A673 (cell line): ENCODE measurements around the gene GPBP1.

Experiments
- EZH2 ChIP-seq: fragments of 200-600 bp; sonication (generic); IDR thresholded peaks from 2 replicates; pipeline ENCODE4 v1.6.1; 2017; ENCODE audit warnings: borderline replicate concordance, low read depth, mild to moderate bottlenecking, mixed read lengths, antibody characterized with exemption, low read length; ENCODE audit not compliant: poor library complexity, severe bottlenecking
- TF ChIP-seq, protein P1 (sequence below): fragments of 300-800, 200-600 bp; sonication (generic); conservative IDR thresholded peaks from 2 replicates; pipeline ENCODE4 v1.5.1; 2017; ENCODE audit warnings: low read depth, mild to moderate bottlenecking, antibody characterized with exemption, low read length, moderate library complexity, mixed read lengths

DNA sequence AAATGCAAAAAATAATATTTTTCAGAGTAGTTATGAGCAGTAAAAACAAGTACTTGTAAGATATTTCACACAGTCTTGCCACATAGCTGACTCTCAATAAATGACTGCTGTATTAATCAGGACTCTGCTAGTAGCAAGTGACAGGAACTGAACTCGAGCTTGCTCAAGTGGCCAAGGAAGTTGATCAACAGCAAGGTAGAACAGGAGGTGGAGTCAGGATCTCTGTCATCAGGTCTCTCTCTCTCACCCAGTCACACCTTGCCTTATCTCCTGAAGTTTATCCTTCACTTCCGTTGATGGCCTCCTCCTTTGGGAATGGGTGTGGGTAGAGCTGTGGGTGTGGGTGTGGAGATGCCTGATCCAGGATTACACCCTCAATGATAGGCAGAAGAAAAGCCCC is 107.0 kb downstream of the GPBP1 start:
- TF ChIP-seq, protein P1, sequence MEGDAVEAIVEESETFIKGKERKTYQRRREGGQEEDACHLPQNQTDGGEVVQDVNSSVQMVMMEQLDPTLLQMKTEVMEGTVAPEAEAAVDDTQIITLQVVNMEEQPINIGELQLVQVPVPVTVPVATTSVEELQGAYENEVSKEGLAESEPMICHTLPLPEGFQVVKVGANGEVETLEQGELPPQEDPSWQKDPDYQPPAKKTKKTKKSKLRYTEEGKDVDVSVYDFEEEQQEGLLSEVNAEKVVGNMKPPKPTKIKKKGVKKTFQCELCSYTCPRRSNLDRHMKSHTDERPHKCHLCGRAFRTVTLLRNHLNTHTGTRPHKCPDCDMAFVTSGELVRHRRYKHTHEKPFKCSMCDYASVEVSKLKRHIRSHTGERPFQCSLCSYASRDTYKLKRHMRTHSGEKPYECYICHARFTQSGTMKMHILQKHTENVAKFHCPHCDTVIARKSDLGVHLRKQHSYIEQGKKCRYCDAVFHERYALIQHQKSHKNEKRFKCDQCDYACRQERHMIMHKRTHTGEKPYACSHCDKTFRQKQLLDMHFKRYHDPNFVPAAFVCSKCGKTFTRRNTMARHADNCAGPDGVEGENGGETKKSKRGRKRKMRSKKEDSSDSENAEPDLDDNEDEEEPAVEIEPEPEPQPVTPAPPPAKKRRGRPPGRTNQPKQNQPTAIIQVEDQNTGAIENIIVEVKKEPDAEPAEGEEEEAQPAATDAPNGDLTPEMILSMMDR, result no peak
- TF ChIP-seq EZH2, result no peak
